CD4-positive, alpha-beta T cell treated with Interleukin-15 for 4 hours (primary cell): ENCODE data around the gene OCSTAMP.

Experiments
- DNase-seq: peaks from one replicate; pipeline ENCODE4 v3.0.0-alpha.2; 2020; ENCODE audit warnings: low spot score

OCSTAMP gene

DNA sequence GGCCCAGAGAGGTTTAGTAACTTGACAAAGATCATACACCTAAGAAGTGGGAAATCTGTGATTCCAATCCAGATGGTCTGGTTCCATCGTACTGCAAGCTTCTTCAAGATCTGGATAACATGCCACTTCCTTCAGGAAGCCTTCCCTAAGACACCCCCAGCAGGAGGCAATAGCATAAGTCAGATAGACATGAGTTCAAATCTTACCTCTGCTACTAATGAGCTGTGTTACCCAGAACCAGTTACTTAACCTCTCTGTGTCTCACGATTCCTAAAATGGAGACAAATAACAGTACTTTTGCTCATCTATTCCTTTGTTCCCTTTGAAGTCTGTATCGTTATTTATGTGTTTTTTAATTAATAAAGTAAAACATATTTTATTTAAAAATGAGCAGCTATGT lies 22.3 kb upstream of the OCSTAMP start:
- DNase-seq, result no peak

GRCh38 chr20:46572153-46572552 lies 21.7 kb upstream of the OCSTAMP start:
- DNase-seq, result no peak

GRCh38 chr20:46571418-46571817 lies 21.0 kb upstream of the OCSTAMP start:
- DNase-seq, result no peak

GRCh38 chr20:46570956-46571355 lies 20.5 kb upstream of the OCSTAMP start:
- DNase-seq, result no peak

- no peak for DNase-seq
These were observed 19.5 kb upstream of the OCSTAMP start for GRCh38 chr20:46569961-46570360.

DNA sequence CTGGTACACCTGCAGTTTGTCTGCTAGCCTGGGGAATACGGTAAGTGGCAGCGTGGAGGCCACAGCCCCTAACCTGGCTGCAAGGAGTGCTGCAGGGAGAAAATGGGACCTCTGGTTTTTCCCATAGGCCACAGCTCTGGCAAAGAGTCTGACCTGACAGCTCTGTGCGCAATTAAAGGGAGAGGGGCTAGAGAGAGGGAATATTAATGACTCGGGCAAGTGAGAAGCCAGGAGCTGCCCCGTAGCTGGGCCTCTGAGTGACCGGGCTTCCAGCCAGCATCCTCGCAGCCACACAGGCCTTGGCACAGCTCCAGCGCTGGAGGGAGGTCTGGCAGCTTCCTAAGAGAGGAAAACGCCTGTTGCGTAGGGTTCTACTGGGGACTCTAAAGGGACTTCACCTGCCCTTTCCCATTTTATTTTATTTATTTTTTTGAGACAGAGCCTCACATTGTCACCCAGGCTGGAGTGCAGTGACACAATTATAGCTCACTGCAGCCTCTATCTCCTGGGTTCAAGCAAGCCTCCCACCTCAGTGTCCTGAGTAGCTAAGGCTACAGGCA lies 18.2 kb upstream of the OCSTAMP start:
- DNase-seq, result no peak

- no peak for DNase-seq
These were observed 15.7 kb upstream of the OCSTAMP start for GRCh38 chr20:46566125-46566524.

- DNase-seq, result no peak
These were observed 13.9 kb upstream of the OCSTAMP start for GRCh38 chr20:46564241-46564957.

- DNase-seq, result no peak
These were observed 13.4 kb upstream of the OCSTAMP start for GRCh38 chr20:46563860-46564221.

DNA sequence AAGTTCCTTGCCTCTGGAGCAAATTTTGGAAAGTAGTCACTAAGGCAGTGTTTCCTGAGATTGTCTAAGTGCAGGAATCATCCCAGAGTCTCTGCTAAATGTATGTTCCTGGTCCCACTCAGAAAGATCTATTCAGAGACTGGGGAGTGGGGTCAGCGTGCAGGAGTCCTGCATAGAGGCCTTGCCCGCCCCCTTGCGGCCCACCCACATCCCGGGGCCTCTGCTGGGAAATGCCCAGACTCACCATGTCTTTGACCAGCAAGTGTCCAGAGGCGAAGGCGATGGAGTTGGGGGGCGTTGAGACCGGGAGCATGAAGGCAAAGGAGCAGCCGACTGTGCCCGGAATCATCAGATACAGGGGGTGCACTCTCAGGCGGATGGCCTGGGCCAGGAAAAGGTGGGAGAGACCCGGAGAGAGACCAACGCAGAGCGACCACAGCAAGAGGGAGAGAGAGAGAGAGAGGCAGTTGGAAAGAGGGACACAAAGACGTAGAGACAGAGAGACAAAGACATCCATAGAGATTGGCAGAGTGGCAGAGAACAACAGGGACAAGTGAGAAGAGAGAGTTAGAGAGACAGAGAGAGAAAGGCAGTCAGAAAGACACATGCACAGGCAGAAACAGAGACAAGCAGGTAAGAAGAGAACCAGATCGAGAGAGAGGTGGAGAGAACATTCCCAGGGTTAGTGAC lies 12.9 kb upstream of the OCSTAMP start:
- DNase-seq, result no peak

- peak; percentile 65 for DNase-seq
These were observed 12.1 kb upstream of the OCSTAMP start for GRCh38 chr20:46562373-46563169.

DNA sequence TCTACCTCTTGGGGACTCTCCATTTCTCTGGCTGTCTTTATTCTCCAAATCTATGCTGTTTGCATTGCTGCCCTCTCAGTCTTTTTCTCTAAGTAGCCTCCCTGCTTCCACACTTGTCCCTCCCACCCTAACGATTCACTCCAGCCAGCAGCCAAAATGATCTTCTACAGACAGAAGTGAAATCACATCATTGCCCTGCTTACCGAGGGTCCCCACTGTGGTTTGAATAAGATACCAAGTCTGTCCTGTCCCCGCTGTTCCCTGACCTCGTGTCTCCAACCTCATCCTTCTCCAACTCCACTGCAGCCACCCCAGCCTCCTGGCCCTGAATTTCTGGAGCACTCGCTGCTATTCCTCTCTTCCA lies 11.5 kb upstream of the OCSTAMP start:
- DNase-seq, result no peak

GRCh38 chr20:46559685-46560440 lies 9.4 kb upstream of the OCSTAMP start:
- DNase-seq, result no peak

GRCh38 chr20:46559001-46559400 lies 8.5 kb upstream of the OCSTAMP start:
- DNase-seq, result no peak

- no peak for DNase-seq
These were observed 8.1 kb upstream of the OCSTAMP start for GRCh38 chr20:46558511-46558959.

GRCh38 chr20:46557231-46557956 lies 6.9 kb upstream of the OCSTAMP start:
- DNase-seq, result no peak

DNA sequence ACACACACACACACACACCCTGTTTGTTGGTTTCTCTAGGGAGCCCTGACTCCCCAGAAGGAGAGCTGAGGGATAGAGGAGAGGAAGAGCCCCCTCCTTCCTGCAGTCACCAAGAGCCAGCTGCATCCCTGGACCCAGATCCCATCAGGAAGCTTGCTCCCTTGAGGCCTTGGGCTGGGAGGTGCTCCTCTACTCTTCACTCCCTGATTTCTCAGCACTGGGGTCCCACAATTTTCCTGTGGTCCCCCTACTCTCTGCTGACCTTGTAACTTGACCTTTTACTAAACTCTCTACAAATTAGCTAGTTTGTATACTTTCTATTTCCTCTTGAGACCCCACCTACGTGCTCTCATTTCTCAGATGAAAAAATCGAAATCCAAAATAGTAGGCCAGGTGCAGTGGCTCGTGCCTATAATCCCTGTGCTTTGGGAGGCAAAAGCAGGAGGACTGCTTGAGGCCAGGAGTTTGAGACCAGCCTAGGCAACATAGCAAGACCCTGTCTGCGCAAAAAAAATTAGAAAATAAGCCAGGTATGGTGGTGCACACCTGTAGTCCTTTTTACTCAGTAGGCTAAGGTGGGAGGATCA lies 5.0 kb upstream of the OCSTAMP start:
- DNase-seq, result no peak

DNA sequence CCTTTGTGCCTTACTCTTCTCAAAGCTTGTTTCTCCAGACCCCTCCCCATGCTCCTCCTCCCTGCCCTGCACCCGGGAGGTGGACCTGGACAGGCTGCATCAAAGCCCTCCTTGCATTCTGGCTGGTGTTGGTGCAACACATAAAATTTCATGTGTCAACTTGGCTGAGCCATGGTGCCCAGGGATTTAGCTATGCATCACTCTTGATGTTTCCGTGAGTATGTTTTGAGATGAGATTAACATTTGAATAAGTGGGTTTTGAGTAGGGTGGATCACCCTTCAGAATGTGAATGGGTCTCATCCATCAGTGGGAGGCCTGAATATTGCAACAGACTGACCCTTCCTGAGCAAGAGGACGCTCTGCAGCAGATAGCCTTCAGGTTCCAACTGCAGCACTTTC lies 4.4 kb upstream of the OCSTAMP start:
- DNase-seq, result no peak

DNA sequence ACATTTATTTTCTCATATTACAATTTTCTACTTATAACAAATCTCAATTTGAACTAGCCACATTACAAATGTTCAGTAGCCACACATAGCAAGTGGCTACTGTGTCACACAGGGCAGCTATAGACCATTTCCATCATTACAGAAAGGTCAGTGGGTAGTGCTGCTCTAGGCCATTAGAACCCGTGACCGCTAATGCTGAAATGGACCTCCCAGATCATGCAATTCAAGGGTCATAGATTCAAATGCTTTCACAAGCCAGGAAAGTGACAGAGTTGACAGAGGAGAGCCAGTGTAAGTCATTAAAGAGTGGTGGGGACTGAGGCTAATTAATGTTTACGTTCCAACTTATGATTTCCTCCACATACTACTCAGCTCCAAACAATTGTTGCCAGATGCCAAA lies 3.5 kb upstream of the OCSTAMP start:
- DNase-seq, result no peak

GRCh38 chr20:46552460-46553420 lies 2.3 kb upstream of the OCSTAMP start:
- peak; percentile 28 for DNase-seq
